Colonic mucosa (tissue), 4 donors: ENCODE measurements around the gene ELOVL4. TPM values are rescaled to one million over a fixed set of nuclear protein-coding genes. Genes with fewer than 3 reads are reported as not detected.

Experiments
- DNase-seq: peaks from one replicate; pipeline ENCODE4 v3.0.0-alpha.2; 2020
- H3K27ac ChIP-seq: fragments of 200-600 bp; one replicate; pipeline ENCODE4 v1.8.0; 2021
- H3K27me3 ChIP-seq: fragments of 200-600 bp; one replicate; pipeline ENCODE4 v1.8.0; 2021
- H3K36me3 ChIP-seq: fragments of 200-600 bp; one replicate; pipeline ENCODE4 v1.8.0; 2021
- H3K4me1 ChIP-seq: fragments of 200-600 bp; one replicate; pipeline ENCODE4 v1.8.0; 2021; ENCODE audit warnings: mild to moderate bottlenecking
- H3K4me3 ChIP-seq: fragments of 200-600 bp; one replicate; pipeline ENCODE4 v1.8.0; 2021
- H3K9ac ChIP-seq, 2 donors: one replicate each; pipeline ENCODE4 v1.7.0; 2013; ENCODE audit warnings: control low read depth in 2 of 2, low read depth in 2 of 2, low read length in 2 of 2
- H3K9me3 ChIP-seq: fragments of 200-600 bp; one replicate; pipeline ENCODE4 v1.8.0; 2021
- CTCF ChIP-seq: fragments of 200-600 bp; IDR thresholded peaks from one replicate; pipeline ENCODE4 v1.8.0; 2022; ENCODE audit warnings: antibody characterized with exemption, mild to moderate bottlenecking
- intact Hi-C: fragments of 100-400 bp; cut with DNase I; formaldehyde crosslinking; loops from one replicate; pipeline ENCODE4 v1.14.1; 2022
- total RNA-seq, 2 donors: library from RNA; stranded (reverse); fragmentation: NEBNext Ultra II Directional in 1 of 2; extraction: Animal tissue kit (Norgen Biotek cat#: 25700) in 1 of 2; gene quantifications; one replicate each; pipeline ENCODE4 v1.2.1, GENCODE V29; 2021
- donor health status: healthy.
- donor health status: DM: no; HTN: no; CAD: no.
- donor health status: DM: no; HTN: no; CAD: no.

The ELOVL4 gene
- total RNA-seq, 2 donors from 2014 or later: 0.30 to 0.66 TPM

DNA sequence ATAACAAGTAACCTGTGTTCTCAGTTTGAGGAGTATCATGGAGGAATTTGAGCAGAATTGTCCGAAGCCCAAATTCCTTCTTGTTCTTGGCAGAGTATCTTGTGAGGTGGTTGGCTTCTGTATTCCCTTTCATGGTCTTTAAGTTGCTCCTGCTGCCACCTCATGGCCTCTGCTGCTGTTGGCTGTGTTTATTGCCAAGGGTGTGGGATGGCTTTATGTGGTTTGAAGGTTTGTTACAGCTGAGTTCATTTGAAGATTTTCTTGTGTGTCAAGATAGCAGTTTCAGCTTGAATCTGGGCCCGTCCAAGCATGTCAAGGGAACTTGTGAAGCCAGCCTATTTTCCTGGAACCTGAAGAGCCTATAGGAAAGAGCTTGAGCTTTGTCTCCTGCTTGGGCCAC lies 36.9 kb upstream of the ELOVL4 start:
- DNase-seq: no peak

DNA sequence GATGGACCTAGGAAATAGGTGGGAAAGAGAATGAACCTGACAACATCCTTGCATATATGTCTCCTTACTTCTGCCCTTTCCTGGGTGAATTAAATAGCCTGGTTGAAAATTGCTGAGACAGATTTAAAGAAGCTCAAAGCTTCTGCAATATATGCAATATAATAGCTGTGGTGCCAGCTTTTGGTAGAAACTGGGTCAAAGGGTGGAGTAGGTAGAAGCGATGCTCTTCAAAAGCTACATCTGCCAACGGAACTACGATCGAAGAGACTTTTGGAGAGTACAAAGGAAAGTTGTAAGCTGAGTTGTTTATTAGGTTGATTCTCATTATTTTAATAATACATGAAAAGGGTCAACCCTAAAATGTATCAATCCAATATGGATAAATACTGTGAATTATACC lies 34.3 kb upstream of the ELOVL4 start:
- H3K4me3 ChIP-seq: no peak overlapping the region

More for the DNA sequence above, 36.9 kb upstream of the ELOVL4 start:
- intact Hi-C loops: no loop called here
- no peak for TF ChIP-seq CTCF
- Histone ChIP-seq H3K4me1 (no peaks in the 10 kb centered on the region), H3K9me3 (no peaks in the 10 kb centered on the region), H3K36me3 (no peaks in the 10 kb centered on the region), H3K27me3 (no peaks in the 10 kb centered on the region), H3K9ac (no peak overlapping the region), H3K27ac (no peak overlapping the region), H3K4me3 (no peak overlapping the region)

GRCh38 chr6:79971193-79971592 lies 23.8 kb upstream of the ELOVL4 start:
- Histone ChIP-seq H3K27ac (no peak overlapping the region), H3K36me3 (no peaks in the 10 kb centered on the region), H3K9me3 (no peaks in the 10 kb centered on the region), H3K4me1 (no peaks in the 10 kb centered on the region), H3K4me3 (no peak overlapping the region), H3K27me3 (no peaks in the 10 kb centered on the region), H3K9ac (no peak overlapping the region)
- no peak for TF ChIP-seq CTCF
- DNase-seq: no peak
- intact Hi-C loops: no loop called here

More for the DNA sequence above, 34.3 kb upstream of the ELOVL4 start:
- Histone ChIP-seq H3K27me3 (no peaks in the 10 kb centered on the region), H3K9me3 (no peaks in the 10 kb centered on the region), H3K9ac (no peak overlapping the region), H3K4me1 (no peaks in the 10 kb centered on the region), H3K27ac (no peak overlapping the region), H3K36me3 (no peaks in the 10 kb centered on the region)
- intact Hi-C loops: no loop called here
- TF ChIP-seq CTCF: no peak
- no peak for DNase-seq

DNA sequence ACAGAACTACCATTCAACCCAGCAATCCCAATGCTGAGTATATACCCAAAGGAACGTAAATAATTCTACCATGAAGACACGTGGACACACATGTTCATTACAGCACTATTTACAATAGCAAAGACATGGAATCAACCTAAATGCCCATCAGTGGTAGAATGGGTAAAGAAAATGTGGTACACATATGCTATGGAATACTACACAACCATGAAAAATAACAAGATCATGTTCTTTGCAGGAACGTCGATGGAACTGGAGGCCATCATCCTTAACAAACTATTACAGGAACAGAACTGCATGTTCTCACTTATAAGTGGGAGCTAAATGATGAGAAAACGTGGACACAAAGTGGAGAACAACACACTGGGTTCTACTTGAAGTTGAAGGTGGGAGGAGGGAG lies 22.4 kb upstream of the ELOVL4 start:
- no peak for DNase-seq
- intact Hi-C loops: no loop called here
- Histone ChIP-seq H3K27ac (no peak overlapping the region), H3K9ac (no peak overlapping the region), H3K9me3 (no peaks in the 10 kb centered on the region), H3K27me3 (no peaks in the 10 kb centered on the region), H3K36me3 (no peaks in the 10 kb centered on the region), H3K4me1 (no peaks in the 10 kb centered on the region), H3K4me3 (no peak overlapping the region)
- no peak for TF ChIP-seq CTCF

DNA sequence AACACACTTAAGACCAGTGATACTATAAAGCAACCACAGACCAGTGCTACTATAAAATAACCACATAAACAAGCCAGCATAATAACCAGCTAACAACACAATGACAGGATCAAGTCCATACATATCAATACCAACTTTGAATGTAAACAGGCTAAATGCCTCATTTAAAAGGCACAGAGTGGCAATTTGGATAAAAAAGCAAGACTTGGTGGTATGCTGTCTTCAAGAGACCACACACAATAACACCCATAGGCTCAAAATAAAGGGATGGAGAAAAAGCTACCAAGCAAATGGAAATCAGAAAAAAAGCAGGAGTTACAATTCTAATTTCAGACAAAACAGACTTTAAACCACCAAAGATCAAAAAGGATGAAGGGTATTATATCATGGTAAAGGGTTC lies 19.8 kb upstream of the ELOVL4 start:
- no peaks in the 10 kb centered on the region for H3K27me3 ChIP-seq
- no peaks in the 10 kb centered on the region for H3K36me3 ChIP-seq
- no peak overlapping the region for H3K27ac ChIP-seq
- no peaks in the 10 kb centered on the region for H3K4me1 ChIP-seq
- no peak overlapping the region for H3K9ac ChIP-seq
- intact Hi-C loops: no loop called here
- no peaks in the 10 kb centered on the region for H3K9me3 ChIP-seq
- no peak for TF ChIP-seq CTCF
- no peak for DNase-seq
- H3K4me3 ChIP-seq: no peak overlapping the region

- H3K27ac ChIP-seq: no peak overlapping the region
- DNase-seq: no peak
- H3K27me3 ChIP-seq: no peaks in the 10 kb centered on the region
- H3K36me3 ChIP-seq: no peaks in the 10 kb centered on the region
- no peaks in the 10 kb centered on the region for H3K4me1 ChIP-seq
- no peaks in the 10 kb centered on the region for H3K9me3 ChIP-seq
- H3K9ac ChIP-seq: no peak overlapping the region
- H3K4me3 ChIP-seq: no peak overlapping the region
- no peak for TF ChIP-seq CTCF
- intact Hi-C loops: no loop called here
These were observed 17.3 kb upstream of the ELOVL4 start for GRCh38 chr6:79964607-79965081.
